ENCODE measurements around the gene CNTN1.

- TF ChIP-seq CTCF (IDR thresholded peaks at IDR 0.05) (no peak), POLR2A (IDR thresholded peaks at IDR 0.05) (no peak)
Measured at GRCh38 chr12:41018010-41018409, 325.8 kb downstream of the CNTN1 start.
